Peyer's patch (tissue), 4 donors: ENCODE results near the gene FUBP3.

Experiments
- POLR2A ChIP-seq, 2 donors: fragments of 450-650 bp; IDR thresholded peaks; one replicate each; pipeline ENCODE4 v1.5.1; 2017; ENCODE audit warnings: antibody characterized with exemption in 2 of 2, mild to moderate bottlenecking in 2 of 2, moderate library complexity in 2 of 2
- TF ChIP-seq, protein P1 (sequence below), 6 experiments: fragments of 450-650 bp in 4 of 6; fragments of 200-600 bp in 2 of 6; sonication (generic) in 1 of 6; IDR thresholded peaks; one replicate each; pipeline ENCODE4 v1.5.1; 2017 to 2019; ENCODE audit warnings: antibody characterized with exemption in 6 of 6, mild to moderate bottlenecking in 3 of 6, moderate library complexity in 1 of 6

DNA sequence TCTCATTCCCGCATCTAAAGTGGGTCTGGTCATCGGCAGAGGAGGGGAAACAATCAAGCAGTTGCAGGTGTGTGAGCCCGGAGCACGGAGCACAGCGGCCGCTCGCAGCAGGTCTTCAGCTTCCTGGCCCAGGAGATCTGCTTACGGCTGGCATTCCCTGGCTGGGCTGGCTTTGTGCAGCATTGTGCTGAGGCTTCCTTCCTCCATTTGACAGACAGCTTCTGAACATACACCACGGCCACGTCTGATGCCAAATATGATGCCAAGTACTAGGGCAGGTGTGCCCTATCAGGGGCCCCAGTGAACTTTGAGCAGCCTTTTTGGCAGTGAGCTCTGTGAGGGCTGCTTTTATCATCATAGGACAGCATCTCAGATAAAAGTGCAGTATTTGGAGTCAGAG is 37.1 kb downstream of the FUBP3 start:
- TF ChIP-seq, protein P1, sequence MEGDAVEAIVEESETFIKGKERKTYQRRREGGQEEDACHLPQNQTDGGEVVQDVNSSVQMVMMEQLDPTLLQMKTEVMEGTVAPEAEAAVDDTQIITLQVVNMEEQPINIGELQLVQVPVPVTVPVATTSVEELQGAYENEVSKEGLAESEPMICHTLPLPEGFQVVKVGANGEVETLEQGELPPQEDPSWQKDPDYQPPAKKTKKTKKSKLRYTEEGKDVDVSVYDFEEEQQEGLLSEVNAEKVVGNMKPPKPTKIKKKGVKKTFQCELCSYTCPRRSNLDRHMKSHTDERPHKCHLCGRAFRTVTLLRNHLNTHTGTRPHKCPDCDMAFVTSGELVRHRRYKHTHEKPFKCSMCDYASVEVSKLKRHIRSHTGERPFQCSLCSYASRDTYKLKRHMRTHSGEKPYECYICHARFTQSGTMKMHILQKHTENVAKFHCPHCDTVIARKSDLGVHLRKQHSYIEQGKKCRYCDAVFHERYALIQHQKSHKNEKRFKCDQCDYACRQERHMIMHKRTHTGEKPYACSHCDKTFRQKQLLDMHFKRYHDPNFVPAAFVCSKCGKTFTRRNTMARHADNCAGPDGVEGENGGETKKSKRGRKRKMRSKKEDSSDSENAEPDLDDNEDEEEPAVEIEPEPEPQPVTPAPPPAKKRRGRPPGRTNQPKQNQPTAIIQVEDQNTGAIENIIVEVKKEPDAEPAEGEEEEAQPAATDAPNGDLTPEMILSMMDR (IDR thresholded peaks at IDR 0.05) = no peak
- no peak for TF ChIP-seq POLR2A (IDR thresholded peaks at IDR 0.05)
